ENCODE results near the gene TSKU.
"Not testable (repeated sequence)": the region's sequence is repeated elsewhere in the genome, so short reads cannot be mapped to it uniquely, and the experiment has no call there.

The TSKU gene

DNA sequence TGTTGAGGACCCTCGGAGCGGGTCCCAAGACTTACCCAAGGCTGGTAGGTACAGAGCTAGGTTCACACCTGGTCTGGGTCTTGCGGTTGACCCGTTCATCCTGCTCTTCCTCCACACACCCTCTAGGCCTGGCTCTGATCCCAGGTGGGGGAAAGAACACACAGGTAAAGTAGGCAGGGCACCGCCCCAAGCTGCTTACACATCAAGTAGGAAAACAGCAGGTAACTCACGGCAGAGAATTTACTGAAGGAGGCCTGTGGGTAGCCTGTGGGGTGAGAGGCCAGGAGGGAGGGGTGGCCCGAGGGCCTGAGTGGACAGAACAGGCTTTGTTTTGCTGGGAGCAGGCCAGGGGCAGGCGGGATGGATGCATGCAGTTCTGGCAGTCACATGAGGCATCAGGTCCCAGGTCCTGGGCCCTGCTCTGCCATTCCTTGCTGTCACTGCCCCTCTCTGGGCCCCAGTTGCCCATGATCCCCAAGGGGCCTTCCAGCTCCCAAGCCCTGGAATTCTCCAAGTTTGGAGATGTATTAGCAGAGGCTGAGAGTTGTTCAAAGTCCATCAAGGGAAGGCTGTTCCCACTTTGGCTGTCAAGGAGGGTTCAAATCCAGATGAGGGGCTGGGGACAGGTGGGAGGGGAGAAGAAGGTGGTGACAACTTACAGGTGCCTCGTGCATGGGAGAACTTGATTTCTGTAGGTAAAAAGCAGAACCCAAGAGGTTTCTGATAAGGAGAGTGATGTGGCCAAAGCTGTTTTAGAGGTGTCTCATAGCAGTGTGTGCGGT, 5.7 kb downstream of the TSKU start:
- no peak for DNase-seq (ENCODE audit: low spot score)

DNA sequence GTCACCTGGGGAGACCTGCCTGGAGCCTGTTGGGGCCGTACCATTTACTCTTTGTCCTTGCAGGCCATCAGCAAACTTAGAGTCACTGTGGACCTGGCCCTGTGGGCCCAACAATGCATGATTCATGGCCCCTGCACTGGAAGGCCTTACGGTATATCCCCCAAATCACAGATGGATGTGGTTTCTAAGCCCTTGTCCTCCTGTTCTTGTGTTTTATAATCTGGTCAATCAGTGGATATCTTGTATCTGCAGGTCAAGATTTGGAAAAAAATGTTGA, 6.2 kb downstream of the TSKU start:
- no peak for DNase-seq (ENCODE audit: low spot score)

DNA sequence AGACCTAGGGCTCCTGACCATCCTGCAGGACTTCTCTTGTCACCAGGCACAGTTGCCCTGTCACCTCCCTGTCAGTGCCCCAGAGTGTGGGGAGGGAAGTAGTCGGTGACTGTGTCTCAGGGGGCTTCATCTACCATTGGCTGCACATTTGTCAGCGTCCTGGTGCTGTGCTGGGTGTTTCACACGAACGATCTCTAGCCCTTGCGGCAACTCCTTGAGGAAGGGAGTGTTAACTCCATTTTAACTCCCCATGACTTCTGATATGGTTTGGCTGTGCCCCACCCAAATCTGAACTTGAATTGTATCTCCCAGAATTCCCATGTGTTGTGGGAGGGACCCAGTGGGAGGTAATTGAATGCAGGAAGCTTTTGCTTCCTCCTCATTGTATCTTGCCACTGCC, 7.1 kb downstream of the TSKU start:
- DNase-seq (ENCODE audit: low spot score), result no peak

DNA sequence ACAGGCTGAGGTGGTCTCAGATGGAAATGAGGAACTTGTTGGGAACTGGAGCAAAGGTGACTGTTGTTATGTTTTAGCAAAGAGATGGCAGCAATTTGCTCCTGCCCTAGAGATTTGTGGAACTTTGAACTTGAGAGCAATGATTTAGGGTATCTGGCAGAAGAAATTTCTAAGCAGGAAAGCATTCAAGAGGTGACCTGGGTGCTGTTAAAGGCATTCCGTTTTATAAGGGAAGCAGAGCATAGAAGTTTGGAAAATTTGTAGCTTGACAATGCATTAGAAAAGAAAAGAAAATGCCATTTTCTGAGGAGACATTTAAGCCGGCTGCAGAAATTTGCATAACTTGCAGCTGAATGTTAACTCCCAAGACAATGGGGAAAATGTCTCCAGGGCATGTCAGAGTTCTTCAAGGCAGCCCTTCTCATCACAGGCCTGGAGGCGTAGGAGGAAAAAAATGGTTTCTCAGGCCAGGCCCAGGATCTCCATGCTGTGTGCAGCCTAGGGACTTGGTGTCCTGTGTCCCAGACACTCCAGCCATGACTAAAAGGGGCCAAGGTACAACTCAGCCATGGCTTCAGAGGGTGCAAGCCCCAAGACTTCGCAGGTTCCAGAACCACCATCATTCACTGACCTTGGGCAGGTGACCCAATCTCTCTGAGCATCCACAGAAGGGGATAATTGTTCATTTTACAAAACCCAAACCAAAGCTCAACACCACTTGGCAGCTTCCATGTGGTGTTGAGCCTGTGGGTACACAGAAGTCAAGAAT, 8.0 kb downstream of the TSKU start:
- not testable (repeated sequence) for DNase-seq (ENCODE audit: low spot score)

DNA sequence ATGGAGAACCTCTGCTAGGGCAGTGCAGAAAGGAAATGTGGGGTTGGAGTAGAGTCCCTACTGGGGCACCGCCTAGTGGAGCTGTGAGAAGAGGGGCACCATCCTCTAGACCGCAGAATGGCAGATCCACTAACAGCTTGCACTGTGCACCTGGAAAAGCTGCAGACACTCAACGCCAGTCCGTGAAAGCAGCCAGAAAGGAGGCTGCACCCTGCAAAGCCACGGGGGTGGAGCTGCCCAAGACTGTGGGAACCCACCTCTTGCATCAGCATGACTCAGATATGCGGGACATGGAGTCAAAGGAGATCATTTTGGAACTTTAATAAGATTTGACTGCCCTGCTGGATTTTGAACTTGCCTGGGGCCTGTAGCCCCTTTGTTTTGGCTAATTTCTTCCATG, 8.7 kb downstream of the TSKU start:
- no peak for DNase-seq (ENCODE audit: low spot score)

DNA sequence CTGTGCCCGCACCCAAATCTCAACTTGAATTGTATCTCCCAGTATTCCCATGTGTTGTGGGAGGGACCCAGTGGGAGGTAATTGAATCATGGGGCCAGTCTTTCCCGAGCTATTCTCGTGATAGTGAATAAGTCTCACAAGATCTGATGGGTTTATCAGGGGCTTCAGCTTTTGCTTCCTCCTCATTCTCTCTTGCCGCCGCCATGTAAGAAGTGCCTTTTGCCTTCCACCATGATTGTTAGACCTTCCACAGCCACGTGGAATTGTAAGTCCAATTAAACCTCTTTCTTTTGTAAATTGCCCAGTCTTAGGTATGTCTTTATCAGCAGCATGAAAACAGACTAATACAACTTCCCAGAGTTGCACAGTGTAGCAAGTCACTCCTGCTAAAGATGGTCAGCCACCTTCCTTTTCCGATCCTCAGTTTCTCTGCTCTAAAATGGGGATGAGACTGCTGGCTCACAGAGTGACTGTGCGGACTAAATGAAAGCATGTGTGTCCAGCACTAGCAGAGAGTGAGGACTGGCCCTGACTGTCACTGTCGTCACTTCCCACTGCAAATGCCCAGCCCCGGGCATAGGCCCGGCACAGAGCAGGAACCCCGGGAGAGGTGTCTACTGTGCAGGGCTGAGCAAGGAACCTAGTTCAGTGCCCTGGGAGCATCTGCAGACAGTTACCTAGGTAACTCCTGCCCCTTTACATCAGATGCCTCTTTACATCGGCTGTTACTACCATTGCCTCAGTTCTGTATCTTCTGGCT, 9.5 kb downstream of the TSKU start:
- DNase-seq (ENCODE audit: low spot score), result no peak

DNA sequence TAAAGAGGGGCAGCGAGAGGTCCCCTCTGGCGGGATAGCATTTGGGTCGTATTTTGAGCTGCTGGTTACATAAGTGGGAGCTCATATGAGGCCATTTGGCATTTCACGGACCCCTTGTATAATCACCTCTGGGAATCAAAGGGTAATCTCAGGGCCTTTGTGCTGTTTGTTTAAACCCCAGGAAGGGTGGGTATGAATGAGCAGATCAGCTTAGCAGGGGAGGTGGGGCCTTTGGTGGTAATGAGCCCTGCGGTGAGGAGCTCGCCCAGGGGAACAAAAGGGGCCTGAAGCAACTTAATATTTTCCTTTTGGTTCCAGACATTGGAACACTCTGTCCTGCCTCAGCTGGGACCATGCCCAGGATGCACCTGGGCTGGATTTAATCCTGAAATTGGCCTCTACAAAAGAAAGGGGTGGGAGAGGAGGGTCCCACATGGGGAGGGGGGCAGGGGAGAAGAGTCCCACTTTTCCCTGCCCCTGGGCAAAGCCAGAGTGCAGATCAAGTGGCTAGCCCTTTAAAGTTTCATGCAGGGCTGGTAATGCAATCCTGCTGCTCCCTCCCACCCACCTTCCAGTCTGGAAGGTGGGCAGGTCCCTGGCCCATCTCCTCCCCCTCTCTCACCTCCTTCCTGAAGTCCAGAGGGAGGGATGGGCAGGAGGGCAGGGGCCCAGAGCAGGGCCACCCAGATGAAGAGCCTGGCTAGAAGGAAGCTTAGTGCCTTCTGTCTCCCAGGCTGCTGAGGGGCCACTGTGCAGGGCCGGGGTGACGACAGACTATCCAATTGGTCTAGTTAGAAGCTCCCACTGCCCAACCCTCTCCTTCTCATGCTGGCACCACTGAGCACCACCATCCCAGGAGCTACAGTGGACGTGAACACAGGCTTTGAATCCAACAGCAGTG, 10.5 kb downstream of the TSKU start:
- DNase-seq (ENCODE audit: low spot score), result no peak

DNA sequence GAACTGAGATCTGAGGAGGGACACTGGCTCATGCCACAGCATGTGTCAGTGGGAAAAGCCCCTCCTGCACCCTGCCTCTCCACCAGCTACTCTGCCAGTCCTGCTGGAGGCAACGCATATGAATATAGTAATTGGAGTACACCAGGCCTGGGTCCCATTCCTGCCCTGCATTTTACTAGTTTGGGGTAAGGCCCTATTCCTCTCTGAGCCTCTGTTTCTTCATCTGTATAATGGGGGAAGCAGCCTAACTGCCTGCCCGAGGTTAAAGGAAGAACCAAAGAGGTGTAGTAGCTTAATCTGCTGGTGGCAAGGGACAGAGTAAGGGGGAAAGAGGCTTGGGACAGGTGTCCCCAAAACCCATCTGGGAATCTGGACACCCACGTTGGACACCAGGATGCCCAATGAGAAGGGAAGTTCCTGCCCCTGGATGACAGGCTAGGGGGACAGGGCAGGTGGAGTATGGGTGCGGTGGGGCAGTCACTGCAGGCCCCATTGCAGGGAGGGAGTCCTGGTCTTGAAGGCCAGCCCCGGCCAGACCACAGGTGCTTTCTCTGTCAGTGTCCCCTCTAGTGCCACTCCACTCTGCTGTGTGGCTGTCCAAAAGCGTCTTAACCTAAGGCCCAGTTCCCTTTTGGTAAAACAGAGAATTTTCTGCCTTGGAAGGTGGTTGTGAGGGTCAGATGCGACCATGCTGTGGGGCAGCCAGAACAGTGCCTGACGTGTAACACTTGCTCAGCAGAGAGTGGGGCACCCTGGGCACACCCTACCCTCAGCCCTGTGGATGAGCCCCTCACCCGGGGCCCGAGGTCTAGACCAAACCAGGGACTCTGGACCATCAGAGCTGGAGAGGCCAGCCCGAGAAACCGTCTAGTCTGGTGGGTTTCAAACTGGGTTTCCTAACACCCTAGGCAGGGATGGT, 11.5 kb downstream of the TSKU start:
- no peak for DNase-seq (ENCODE audit: low spot score)

DNA sequence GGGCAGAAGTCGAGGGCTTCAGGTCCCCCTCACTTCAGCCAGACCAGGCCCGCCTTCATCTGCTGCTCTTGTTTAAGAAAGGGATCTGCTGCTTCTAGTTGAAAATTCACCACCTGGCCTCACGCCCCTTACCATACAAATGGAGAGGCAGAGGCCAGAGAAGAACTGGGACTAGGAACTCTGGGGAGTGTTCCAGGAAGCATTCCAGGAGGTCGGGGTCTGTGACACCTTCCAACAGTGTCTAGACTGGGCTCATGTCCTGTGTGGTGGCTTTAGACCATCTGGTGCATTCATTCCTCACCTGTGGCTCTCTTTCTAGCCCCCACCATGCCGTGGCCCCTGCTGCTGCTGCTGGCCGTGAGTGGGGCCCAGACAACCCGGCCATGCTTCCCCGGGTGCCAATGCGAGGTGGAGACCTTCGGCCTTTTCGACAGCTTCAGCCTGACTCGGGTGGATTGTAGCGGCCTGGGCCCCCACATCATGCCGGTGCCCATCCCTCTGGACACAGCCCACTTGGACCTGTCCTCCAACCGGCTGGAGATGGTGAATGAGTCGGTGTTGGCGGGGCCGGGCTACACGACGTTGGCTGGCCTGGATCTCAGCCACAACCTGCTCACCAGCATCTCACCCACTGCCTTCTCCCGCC, 12.3 kb downstream of the TSKU start:
- DNase-seq (ENCODE audit: low spot score), result no peak

DNA sequence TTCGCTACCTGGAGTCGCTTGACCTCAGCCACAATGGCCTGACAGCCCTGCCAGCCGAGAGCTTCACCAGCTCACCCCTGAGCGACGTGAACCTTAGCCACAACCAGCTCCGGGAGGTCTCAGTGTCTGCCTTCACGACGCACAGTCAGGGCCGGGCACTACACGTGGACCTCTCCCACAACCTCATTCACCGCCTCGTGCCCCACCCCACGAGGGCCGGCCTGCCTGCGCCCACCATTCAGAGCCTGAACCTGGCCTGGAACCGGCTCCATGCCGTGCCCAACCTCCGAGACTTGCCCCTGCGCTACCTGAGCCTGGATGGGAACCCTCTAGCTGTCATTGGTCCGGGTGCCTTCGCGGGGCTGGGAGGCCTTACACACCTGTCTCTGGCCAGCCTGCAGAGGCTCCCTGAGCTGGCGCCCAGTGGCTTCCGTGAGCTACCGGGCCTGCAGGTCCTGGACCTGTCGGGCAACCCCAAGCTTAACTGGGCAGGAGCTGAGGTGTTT, 12.8 kb downstream of the TSKU start:
- DNase-seq (ENCODE audit: low spot score), result no peak

DNA sequence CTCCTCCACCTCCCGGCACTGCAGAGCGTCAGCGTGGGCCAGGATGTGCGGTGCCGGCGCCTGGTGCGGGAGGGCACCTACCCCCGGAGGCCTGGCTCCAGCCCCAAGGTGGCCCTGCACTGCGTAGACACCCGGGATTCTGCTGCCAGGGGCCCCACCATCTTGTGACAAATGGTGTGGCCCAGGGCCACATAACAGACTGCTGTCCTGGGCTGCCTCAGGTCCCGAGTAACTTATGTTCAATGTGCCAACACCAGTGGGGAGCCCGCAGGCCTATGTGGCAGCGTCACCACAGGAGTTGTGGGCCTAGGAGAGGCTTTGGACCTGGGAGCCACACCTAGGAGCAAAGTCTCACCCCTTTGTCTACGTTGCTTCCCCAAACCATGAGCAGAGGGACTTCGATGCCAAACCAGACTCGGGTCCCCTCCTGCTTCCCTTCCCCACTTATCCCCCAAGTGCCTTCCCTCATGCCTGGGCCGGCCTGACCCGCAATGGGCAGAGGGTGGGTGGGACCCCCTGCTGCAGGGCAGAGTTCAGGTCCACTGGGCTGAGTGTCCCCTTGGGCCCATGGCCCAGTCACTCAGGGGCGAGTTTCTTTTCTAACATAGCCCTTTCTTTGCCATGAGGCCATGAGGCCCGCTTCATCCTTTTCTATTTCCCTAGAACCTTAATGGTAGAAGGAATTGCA, 13.5 kb downstream of the TSKU start:
- no peak for DNase-seq (ENCODE audit: low spot score)

DNA sequence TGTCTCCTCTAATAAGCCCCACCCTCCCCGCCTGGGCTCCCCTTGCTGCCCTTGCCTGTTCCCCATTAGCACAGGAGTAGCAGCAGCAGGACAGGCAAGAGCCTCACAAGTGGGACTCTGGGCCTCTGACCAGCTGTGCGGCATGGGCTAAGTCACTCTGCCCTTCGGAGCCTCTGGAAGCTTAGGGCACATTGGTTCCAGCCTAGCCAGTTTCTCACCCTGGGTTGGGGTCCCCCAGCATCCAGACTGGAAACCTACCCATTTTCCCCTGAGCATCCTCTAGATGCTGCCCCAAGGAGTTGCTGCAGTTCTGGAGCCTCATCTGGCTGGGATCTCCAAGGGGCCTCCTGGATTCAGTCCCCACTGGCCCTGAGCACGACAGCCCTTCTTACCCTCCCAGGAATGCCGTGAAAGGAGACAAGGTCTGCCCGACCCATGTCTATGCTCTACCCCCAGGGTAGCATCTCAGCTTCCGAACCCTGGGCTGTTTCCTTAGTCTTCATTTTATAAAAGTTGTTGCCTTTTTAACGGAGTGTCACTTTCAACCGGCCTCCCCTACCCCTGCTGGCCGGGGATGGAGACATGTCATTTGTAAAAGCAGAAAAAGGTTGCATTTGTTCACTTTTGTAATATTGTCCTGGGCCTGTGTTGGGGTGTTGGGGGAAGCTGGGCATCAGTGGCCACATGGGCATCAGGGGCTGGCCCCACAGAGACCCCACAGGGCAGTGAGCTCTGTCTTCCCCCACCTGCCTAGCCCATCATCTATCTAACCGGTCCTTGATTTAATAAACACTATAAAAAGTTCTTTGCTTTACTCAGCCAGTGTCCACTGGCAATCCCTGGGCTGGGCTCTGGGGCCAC, 14.4 kb downstream of the TSKU start:
- no peak for DNase-seq (ENCODE audit: low spot score)

DNA sequence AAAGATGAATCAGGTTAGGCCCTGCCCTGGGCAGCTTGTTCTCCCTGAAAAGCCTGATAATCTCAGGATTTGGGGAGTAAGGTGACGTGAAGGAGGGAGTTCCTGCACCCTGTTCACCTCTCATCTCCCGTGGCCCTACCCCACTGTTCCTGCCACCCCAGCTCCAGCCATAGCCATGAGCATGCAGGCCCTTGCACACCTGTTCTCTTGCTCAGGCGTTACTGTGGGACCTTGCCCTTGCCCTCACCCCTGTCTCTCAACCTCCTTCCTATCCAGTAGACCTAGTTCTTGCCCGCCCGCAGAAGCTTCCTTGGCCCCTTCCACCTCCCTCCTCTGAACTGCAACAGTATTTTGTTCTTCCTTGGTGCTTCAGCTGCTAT, 15.0 kb downstream of the TSKU start:
- no peak for DNase-seq (ENCODE audit: low spot score)

DNA sequence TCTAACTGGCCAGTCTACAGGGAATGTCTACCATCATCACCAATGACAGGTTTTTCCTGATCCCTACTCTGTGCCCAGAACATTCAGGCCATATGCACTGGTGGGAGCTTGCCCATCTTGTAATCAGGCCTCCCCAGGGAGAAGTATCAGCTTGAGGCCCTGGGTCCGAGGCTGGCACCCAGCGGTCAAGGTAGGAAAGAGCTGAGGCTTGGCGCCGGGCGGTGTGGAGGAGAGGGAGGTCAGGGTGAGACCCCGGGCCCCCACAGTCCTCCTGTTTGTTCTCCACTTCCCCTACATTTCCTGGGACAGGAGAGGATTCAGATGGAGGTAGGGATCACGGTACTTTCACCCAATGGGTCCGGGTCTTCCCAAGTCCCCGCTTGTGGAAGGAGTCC, 15.5 kb downstream of the TSKU start:
- no peak for DNase-seq (ENCODE audit: low spot score)

DNA sequence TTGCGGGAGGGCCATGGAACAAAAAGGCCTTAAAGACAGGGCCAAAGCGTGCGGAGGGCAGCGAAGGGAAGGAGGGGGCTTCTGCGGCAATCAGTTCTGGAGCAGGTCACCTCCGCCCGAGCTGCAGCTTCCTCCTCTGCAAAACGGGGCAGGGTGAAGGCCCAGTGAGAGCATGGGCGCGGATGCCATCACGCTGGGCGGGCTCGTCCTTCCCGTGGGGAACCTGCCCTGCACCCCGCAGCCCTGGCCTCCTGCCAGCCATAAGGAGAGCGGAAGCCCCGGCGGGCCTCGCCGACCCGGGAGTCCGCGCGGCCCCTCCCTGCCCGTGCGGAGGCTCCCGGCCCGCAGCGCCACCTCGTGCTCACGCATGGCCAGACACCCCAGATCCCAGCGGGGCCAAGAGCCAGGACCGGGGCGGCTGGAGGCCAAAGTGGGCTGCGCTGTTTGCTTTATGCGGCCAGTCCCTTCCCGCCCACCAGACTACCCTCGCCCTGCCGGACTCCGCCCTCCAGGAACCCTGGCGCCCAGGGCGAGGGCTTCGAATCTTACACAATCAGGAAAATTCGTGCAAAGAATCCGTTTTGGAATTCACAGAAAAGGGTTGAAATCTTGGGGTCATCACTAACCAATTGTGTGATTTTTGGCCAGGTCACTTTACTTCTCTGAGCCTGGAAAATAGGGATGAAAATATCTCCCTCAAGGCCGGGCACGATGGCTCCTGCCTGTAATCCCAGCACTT, 16.1 kb downstream of the TSKU start:
- DNase-seq (ENCODE audit: low spot score), result peak; percentile 70

DNA sequence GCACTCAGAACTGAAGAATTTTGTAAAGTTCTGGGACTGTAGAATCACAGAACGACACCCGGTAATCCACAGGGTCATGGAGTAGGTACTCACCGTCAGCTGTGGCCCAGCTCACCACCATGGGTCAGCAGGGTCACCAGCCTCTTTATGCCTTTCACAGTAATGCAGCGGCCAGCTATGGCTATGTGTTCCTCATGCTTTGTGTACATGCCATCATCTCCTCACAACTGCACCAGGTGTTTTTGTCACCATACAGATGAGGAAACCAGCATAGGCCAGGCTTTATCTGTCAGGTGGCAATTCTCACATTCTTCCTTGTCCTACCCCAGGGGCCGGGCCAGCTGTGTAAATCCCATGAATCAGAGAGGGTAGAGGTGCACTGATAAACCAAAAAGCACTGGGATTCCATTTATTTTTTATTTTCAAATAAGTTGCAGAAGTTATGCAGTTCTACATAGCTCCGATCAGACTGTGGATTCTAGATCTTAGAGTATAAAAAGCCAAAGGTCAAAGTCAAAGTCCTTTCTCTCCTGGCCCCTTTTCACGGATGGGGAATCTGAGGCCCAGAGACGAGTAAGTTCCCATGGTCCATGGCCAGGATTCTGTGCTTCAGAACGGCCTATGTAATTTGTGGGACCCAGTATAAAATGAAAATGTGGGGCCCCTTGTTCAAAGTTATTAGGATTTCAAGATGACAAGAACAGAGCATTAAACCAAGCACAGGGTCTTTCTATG, 17.5 kb downstream of the TSKU start:
- DNase-seq (ENCODE audit: low spot score), result no peak

DNA sequence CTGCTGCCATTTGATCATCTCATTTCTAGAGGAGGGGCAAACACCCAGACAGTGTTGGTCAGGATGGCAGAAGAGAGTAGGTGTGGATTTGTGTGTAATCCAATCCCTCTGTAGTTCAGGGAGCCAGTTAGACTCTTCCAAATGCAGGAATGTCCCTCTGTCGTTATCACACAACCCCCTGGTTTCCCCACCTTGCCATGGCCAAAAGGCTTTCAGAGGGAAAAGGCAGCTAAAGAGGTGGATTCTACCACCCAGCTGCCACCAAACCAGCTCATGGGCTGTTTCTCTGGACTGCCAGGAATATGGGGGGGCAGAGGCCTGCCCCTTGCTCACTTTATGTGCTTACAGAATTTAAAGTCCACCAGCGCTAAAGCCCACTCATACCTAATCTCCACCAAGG, 18.1 kb downstream of the TSKU start:
- no peak for DNase-seq (ENCODE audit: low spot score)

Data from cerebellar cortex (tissue), 1 donor.